Glutamatergic neuron (in vitro differentiated cells): ENCODE results near the gene SLC22A8. TPM values are rescaled to one million over a fixed set of nuclear protein-coding genes. Genes with fewer than 3 reads are reported as not detected.

Experiments
- DNase-seq: peaks from one replicate; pipeline ENCODE4 v3.0.0; 2022
- H3K27ac Mint-ChIP-seq: one replicate; pipeline ENCODE4 v1.8.0; 2020; ENCODE audit warnings: mild to moderate bottlenecking, mixed read lengths, inconsistent platforms; ENCODE audit not compliant: unreplicated experiment
- H3K27me3 Mint-ChIP-seq: one replicate; pipeline ENCODE4 v1.8.0; 2020; ENCODE audit warnings: mild to moderate bottlenecking, moderate library complexity, mixed read lengths, inconsistent platforms; ENCODE audit not compliant: unreplicated experiment
- H3K36me3 Mint-ChIP-seq: one replicate; pipeline ENCODE4 v1.8.0; 2020; ENCODE audit warnings: mild to moderate bottlenecking, mixed read lengths, inconsistent platforms; ENCODE audit not compliant: unreplicated experiment
- H3K4me1 Mint-ChIP-seq: one replicate; pipeline ENCODE4 v1.8.0; 2020; ENCODE audit warnings: mild to moderate bottlenecking, low read depth, mixed read lengths, inconsistent platforms; ENCODE audit not compliant: unreplicated experiment
- H3K4me3 Mint-ChIP-seq: one replicate; pipeline ENCODE4 v1.8.0; 2020; ENCODE audit warnings: mild to moderate bottlenecking, mixed read lengths, inconsistent platforms; ENCODE audit not compliant: unreplicated experiment
- H3K9me3 Mint-ChIP-seq: one replicate; pipeline ENCODE4 v1.8.0; 2020; ENCODE audit warnings: mild to moderate bottlenecking, moderate library complexity, mixed read lengths, inconsistent platforms; ENCODE audit not compliant: unreplicated experiment
- CTCF ChIP-seq: fragments of 200-600 bp; sonication (generic); IDR thresholded peaks from one replicate; pipeline ENCODE4 v1.5.0; 2021; ENCODE audit not compliant: partially characterized antibody, unreplicated experiment
- total RNA-seq: library from RNA; stranded (reverse); fragmentation: NEBNext Ultra II Directional; extraction: Animal tissue kit (Norgen Biotek cat#: 25700); gene quantifications from one replicate; pipeline ENCODE4 v1.2.1, GENCODE V29; 2021; ENCODE audit not compliant: unreplicated experiment

SLC22A8 gene
- total RNA-seq, 1 donor from 2014 or later: not detected

DNA sequence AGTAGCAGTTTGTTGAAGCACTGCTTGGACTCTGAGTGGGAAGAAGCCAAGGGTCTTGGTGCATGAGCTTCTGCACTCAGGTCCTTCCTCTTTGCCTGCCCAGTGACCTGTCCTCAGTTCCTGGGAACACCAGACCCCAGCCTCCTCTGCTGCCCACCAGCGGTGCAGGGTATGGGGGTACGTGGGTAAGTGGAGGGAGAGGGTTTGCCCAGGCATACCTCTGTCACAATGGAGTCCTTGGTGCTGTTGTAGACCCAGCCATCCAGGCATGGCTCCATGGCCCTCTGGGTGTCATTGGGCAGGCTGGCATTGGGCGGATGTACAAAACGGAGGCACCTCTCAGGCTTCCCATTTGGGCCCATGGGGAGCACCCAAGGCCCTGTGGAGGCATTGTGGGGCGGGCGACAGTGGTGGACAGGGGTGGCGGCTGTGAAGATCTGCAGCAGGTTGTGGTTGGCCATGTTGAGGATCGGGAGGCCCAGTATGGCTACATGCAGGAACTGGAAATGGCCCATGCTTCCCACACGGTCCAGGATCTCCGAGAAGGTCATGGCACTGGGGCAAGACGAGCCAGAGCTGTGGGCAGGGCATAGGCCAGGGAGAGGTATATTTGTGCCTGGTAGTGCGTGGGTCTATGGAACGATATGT lies 1.1 kb downstream of the SLC22A8 start:
- Mint-ChIP-seq H3K4me3 (no peak overlapping the region), H3K27me3 (peaks cover 9% of the 10 kb centered on the region), H3K9me3 (peaks cover 8% of the 10 kb centered on the region), H3K4me1 (peaks cover 3% of the 10 kb centered on the region), H3K27ac (no peak overlapping the region), H3K36me3 (no peaks in the 10 kb centered on the region)
- TF ChIP-seq CTCF: no peak
- DNase-seq: no peak

- H3K9me3 Mint-ChIP-seq: peaks cover 3% of the 10 kb centered on the region
- no peaks in the 10 kb centered on the region for H3K36me3 Mint-ChIP-seq
- no peak overlapping the region for H3K4me3 Mint-ChIP-seq
- TF ChIP-seq CTCF: no peak
- DNase-seq: no peak
- peaks cover 3% of the 10 kb centered on the region for H3K4me1 Mint-ChIP-seq
- no peak overlapping the region for H3K27ac Mint-ChIP-seq
- peaks cover 7% of the 10 kb centered on the region for H3K27me3 Mint-ChIP-seq
These were observed 2.8 kb downstream of the SLC22A8 start for GRCh38 chr11:63012839-63013238.

- Mint-ChIP-seq H3K9me3 (peaks cover 3% of the 10 kb centered on the region), H3K4me3 (no peak overlapping the region), H3K36me3 (no peaks in the 10 kb centered on the region), H3K27me3 (peaks cover 6% of the 10 kb centered on the region), H3K27ac (no peak overlapping the region), H3K4me1 (no peaks in the 10 kb centered on the region)
- TF ChIP-seq CTCF: no peak
- no peak for DNase-seq
These were observed 3.2 kb downstream of the SLC22A8 start for GRCh38 chr11:63012430-63012829.

GRCh38 chr11:63010934-63011439 lies 4.7 kb downstream of the SLC22A8 start:
- H3K36me3 Mint-ChIP-seq: no peaks in the 10 kb centered on the region
- TF ChIP-seq CTCF: no peak
- no peak for DNase-seq
- H3K27ac Mint-ChIP-seq: no peak overlapping the region
- no peaks in the 10 kb centered on the region for H3K4me1 Mint-ChIP-seq
- no peak overlapping the region for H3K4me3 Mint-ChIP-seq
- H3K27me3 Mint-ChIP-seq: peaks cover 7% of the 10 kb centered on the region
- H3K9me3 Mint-ChIP-seq: peaks cover 3% of the 10 kb centered on the region

DNA sequence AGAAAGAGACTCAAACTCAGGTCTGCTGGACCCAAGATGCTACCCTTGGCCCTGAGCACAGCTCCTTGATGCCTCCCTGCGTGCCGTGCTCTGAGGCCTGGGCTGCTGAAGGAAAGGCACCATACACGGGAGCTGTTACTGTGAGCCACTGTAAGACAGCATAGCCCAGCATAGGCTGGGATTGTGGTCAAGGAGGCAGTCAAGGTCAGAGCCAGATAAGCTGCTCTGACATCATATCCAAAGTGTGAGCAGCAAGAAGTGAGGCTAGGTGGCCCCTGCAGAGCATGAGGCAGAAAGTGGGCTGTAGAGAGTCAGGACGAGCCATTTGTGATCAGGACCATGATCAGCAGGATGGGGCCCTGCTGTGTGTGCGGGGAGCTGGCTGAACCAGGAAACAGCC lies 7.7 kb downstream of the SLC22A8 start:
- H3K27me3 Mint-ChIP-seq: peaks cover 3% of the 10 kb centered on the region
- H3K27ac Mint-ChIP-seq: no peak overlapping the region
- H3K4me1 Mint-ChIP-seq: no peaks in the 10 kb centered on the region
- no peaks in the 10 kb centered on the region for H3K36me3 Mint-ChIP-seq
- H3K4me3 Mint-ChIP-seq: no peak overlapping the region
- H3K9me3 Mint-ChIP-seq: no peaks in the 10 kb centered on the region
- no peak for DNase-seq
- TF ChIP-seq CTCF: no peak
